IPS DF 4.7 (cell line): Measurements from ENCODE around the gene TRIM29.
"Not testable (repeated sequence)": the region's sequence is repeated elsewhere in the genome, so short reads cannot be mapped to it uniquely, and the experiment has no call there.

ENCODE experiments used
- DNase-seq: peaks from one replicate; pipeline ENCODE4 v3.0.0-alpha.2; 2013; ENCODE audit warnings: low spot score; ENCODE audit errors: extremely low read depth

Gene TRIM29

GRCh38 chr11:120172054-120172911 is 34.4 kb upstream of the TRIM29 start:
- DNase-seq = no peak

GRCh38 chr11:120170741-120171261 is 32.9 kb upstream of the TRIM29 start:
- DNase-seq = no peak

GRCh38 chr11:120169981-120170698 is 32.2 kb upstream of the TRIM29 start:
- no peak for DNase-seq

- no peak for DNase-seq
These were observed 31.2 kb upstream of the TRIM29 start for GRCh38 chr11:120168960-120169681.

GRCh38 chr11:120168108-120168959 is 30.4 kb upstream of the TRIM29 start:
- no peak for DNase-seq

GRCh38 chr11:120167659-120168058 is 29.7 kb upstream of the TRIM29 start:
- DNase-seq = no peak

GRCh38 chr11:120160436-120160835 is 22.5 kb upstream of the TRIM29 start:
- no peak for DNase-seq

GRCh38 chr11:120153221-120153620 is 15.3 kb upstream of the TRIM29 start:
- DNase-seq = no peak

GRCh38 chr11:120151536-120151935 is 13.6 kb upstream of the TRIM29 start:
- no peak for DNase-seq

GRCh38 chr11:120149246-120149645 is 11.3 kb upstream of the TRIM29 start:
- no peak for DNase-seq

- DNase-seq = no peak
These were observed 10.0 kb upstream of the TRIM29 start for GRCh38 chr11:120147950-120148270.

- DNase-seq = no peak
These were observed 9.4 kb upstream of the TRIM29 start for GRCh38 chr11:120147094-120147949.

- DNase-seq = no peak
These were observed 8.6 kb upstream of the TRIM29 start for GRCh38 chr11:120146413-120147093.

- DNase-seq = no peak
These were observed 6.6 kb upstream of the TRIM29 start for GRCh38 chr11:120144501-120144900.

GRCh38 chr11:120143472-120143871 is 5.6 kb upstream of the TRIM29 start:
- not testable (repeated sequence) for DNase-seq

GRCh38 chr11:120142441-120143100 is 4.7 kb upstream of the TRIM29 start:
- DNase-seq = no peak

GRCh38 chr11:120141768-120142423 is 4.0 kb upstream of the TRIM29 start:
- DNase-seq = no peak

GRCh38 chr11:120141113-120141767 is 3.3 kb upstream of the TRIM29 start:
- no peak for DNase-seq
